HK-2 (cell line): Measurements from ENCODE around the gene IFNGR1.

Experiments
- DNase-seq: peaks from one replicate; pipeline ENCODE4 v3.0.0-alpha.2; 2018; ENCODE audit not compliant: unreplicated experiment

IFNGR1 gene

GRCh38 chr6:137175868-137176245 is 43.3 kb downstream of the IFNGR1 start:
- DNase-seq = no peak

GRCh38 chr6:137175157-137175867 is 43.9 kb downstream of the IFNGR1 start:
- no peak for DNase-seq

GRCh38 chr6:137173501-137173900 is 45.7 kb downstream of the IFNGR1 start, which contains the start of gene IL22RA2:
Gene IL22RA2 (minus strand): TSS chr6:137173644. CDS start chr6:137161749, 11,895 bp downstream.
- no peak for DNase-seq

GRCh38 chr6:137172734-137173431 is 46.3 kb downstream of the IFNGR1 start:
- DNase-seq = no peak

- DNase-seq = peak; percentile 7
Observed at GRCh38 chr6:137171824-137172733, 47.1 kb downstream of the IFNGR1 start.

- no peak for DNase-seq
Observed at GRCh38 chr6:137171053-137171374, 48.2 kb downstream of the IFNGR1 start.

GRCh38 chr6:137170266-137171052 is 48.7 kb downstream of the IFNGR1 start:
- no peak for DNase-seq

GRCh38 chr6:137167702-137168377 is 51.3 kb downstream of the IFNGR1 start:
- no peak for DNase-seq

- DNase-seq = no peak
Observed at GRCh38 chr6:137166247-137167098, 52.7 kb downstream of the IFNGR1 start.

GRCh38 chr6:137165375-137166246 is 53.6 kb downstream of the IFNGR1 start:
- DNase-seq = no peak

GRCh38 chr6:137163732-137164318 is 55.4 kb downstream of the IFNGR1 start:
- no peak for DNase-seq

- DNase-seq = no peak
Observed at GRCh38 chr6:137162692-137163306, 56.4 kb downstream of the IFNGR1 start.

- DNase-seq = no peak
Observed at GRCh38 chr6:137161949-137162348, 57.2 kb downstream of the IFNGR1 start.

GRCh38 chr6:137160763-137161162 is 58.4 kb downstream of the IFNGR1 start:
- no peak for DNase-seq

- DNase-seq = no peak
Observed at GRCh38 chr6:137159912-137160311, 59.3 kb downstream of the IFNGR1 start.

- DNase-seq = no peak
Observed at GRCh38 chr6:137157601-137158000, 61.6 kb downstream of the IFNGR1 start.

GRCh38 chr6:137156650-137157049 is 62.5 kb downstream of the IFNGR1 start:
- DNase-seq = no peak

- no peak for DNase-seq
Observed at GRCh38 chr6:137155830-137156229, 63.4 kb downstream of the IFNGR1 start.
